Liver (tissue), 9 donors: ENCODE data around the gene MALAT1. TPM values are rescaled to one million over a fixed set of nuclear protein-coding genes. Genes with fewer than 3 reads are reported as not detected.

Source experiments
- DNase-seq: peaks from one replicate; pipeline ENCODE4 v3.0.0-alpha.2; 2017; ENCODE audit warnings: low spot score
- H3K27ac ChIP-seq, 2 donors: one replicate each; pipeline ENCODE4 v1.7.0; 2013; ENCODE audit warnings: inconsistent platforms in 2 of 2, low read length in 2 of 2, control low read depth in 1 of 2, low read depth in 1 of 2, mild to moderate bottlenecking in 1 of 2
- H3K27me3 ChIP-seq, 4 donors: one replicate each; pipeline versions ENCODE4 v1.6.1 to v1.7.0; 2013; ENCODE audit warnings: low read length in 3 of 4, inconsistent platforms in 1 of 4, mild to moderate bottlenecking in 1 of 4, moderate library complexity in 1 of 4; ENCODE audit not compliant: control insufficient read depth in 4 of 4, insufficient read depth in 4 of 4
- H3K36me3 ChIP-seq, 4 donors: one replicate each; pipeline versions ENCODE4 v1.6.1 to v1.7.0; 2013; ENCODE audit warnings: low read length in 3 of 4, mild to moderate bottlenecking in 3 of 4, low read depth in 1 of 4, moderate library complexity in 1 of 4; ENCODE audit not compliant: control insufficient read depth in 4 of 4, insufficient read depth in 3 of 4
- H3K4me1 ChIP-seq, 4 donors: one replicate each; pipeline versions ENCODE4 v1.6.1 to v1.7.0; 2013; ENCODE audit warnings: low read length in 3 of 4, mild to moderate bottlenecking in 3 of 4, moderate library complexity in 1 of 4; ENCODE audit not compliant: control insufficient read depth in 4 of 4, insufficient read depth in 4 of 4
- H3K4me3 ChIP-seq, 3 donors: one replicate each; pipeline versions ENCODE4 v1.6.1 to v1.7.0; 2013; ENCODE audit warnings: low read length in 3 of 3, control low read depth in 1 of 3, low read depth in 1 of 3, mild to moderate bottlenecking in 1 of 3
- H3K9ac ChIP-seq, 2 donors: one replicate each; pipeline ENCODE4 v1.7.0; 2013; ENCODE audit warnings: low read length in 2 of 2, mild to moderate bottlenecking in 2 of 2, moderate library complexity in 2 of 2, control low read depth in 1 of 2, low read depth in 1 of 2
- H3K9me3 ChIP-seq, 4 donors: one replicate each; pipeline versions ENCODE4 v1.6.1 to v1.7.0; 2013; ENCODE audit warnings: low read length in 3 of 4; ENCODE audit not compliant: control insufficient read depth in 4 of 4
- EGR1 ChIP-seq, 2 donors: IDR thresholded peaks; 2 replicates each; pipeline ENCODE4 v1.6.1; 2016 to 2018; ENCODE audit warnings: antibody characterized with exemption in 2 of 2, low read depth in 2 of 2
- FOXA1 ChIP-seq: IDR thresholded peaks from 2 replicates; pipeline ENCODE4 v1.6.1; 2016; ENCODE audit warnings: antibody characterized with exemption
- GABPA ChIP-seq, 2 donors: IDR thresholded peaks in 1 of 2; conservative IDR thresholded peaks in 1 of 2; 2 replicates each; pipeline ENCODE4 v1.6.1; 2016; ENCODE audit warnings: antibody characterized with exemption in 2 of 2, mild to moderate bottlenecking in 1 of 2, moderate library complexity in 1 of 2
- HNF4A ChIP-seq, 2 donors: conservative IDR thresholded peaks; 2 replicates each; pipeline ENCODE4 v1.6.1; 2016; ENCODE audit warnings: antibody characterized with exemption in 2 of 2, mild to moderate bottlenecking in 2 of 2
- HNF4G ChIP-seq: IDR thresholded peaks from 2 replicates; pipeline ENCODE4 v1.6.1; 2016; ENCODE audit warnings: antibody characterized with exemption
- JUND ChIP-seq, 2 donors: IDR thresholded peaks; 2 replicates each; pipeline ENCODE4 v1.6.1; 2016; ENCODE audit warnings: antibody characterized with exemption in 2 of 2
- NR2F2 ChIP-seq: IDR thresholded peaks from 2 replicates; pipeline ENCODE4 v1.6.1; 2016; ENCODE audit warnings: antibody characterized with exemption
- RAD21 ChIP-seq, 2 donors: IDR thresholded peaks; 2 replicates each; pipeline ENCODE4 v1.6.1; 2016; ENCODE audit warnings: antibody characterized with exemption in 2 of 2, mild to moderate bottlenecking in 2 of 2
- SP1 ChIP-seq: IDR thresholded peaks from 2 replicates; pipeline ENCODE4 v1.6.1; 2018; ENCODE audit warnings: antibody characterized with exemption, mild to moderate bottlenecking
- TAF1 ChIP-seq: conservative IDR thresholded peaks from 2 replicates; pipeline ENCODE4 v1.6.1; 2016; ENCODE audit warnings: antibody characterized with exemption, mild to moderate bottlenecking
- YY1 ChIP-seq: IDR thresholded peaks from 2 replicates; pipeline ENCODE4 v1.6.1; 2016; ENCODE audit warnings: antibody characterized with exemption, mild to moderate bottlenecking
- WGBS: extraction: QIAGEN DNeasy Blood & Tissue Kit; methylation state at CpG from one replicate; pipeline ENCODE4 v1.1.7; 2013; 5-methylcytosine and 5-hydroxymethylcytosine counted together
- polyA plus RNA-seq, 2 donors: library from polyadenylated mRNA; stranded (reverse) in 1 of 2; unstranded in 1 of 2; fragments of 200-250 nt in 1 of 2; fragments of >200 nt in 1 of 2; fragmentation: Nextera tagmentation in 1 of 2; extraction: Ambion mirVana in 1 of 2; gene quantifications; one replicate each; pipeline versions ENCODE4 v1.2.1 to v1.2.3, GENCODE V29; 2013 to 2015
- total RNA-seq, 2 donors: library from RNA; depleted of rRNA; stranded (reverse); fragments of >200 nt; gene quantifications; one replicate each; pipeline ENCODE4 v1.2.3, GENCODE V29; 2014
- TF ChIP-seq, protein P1 (sequence below): IDR thresholded peaks from 2 replicates; pipeline ENCODE4 v1.6.1; 2016; ENCODE audit warnings: antibody characterized with exemption
- TF ChIP-seq, protein P2 (sequence below): IDR thresholded peaks from 2 replicates; pipeline ENCODE4 v1.6.1; 2016; ENCODE audit warnings: antibody characterized with exemption, mild to moderate bottlenecking
- TF ChIP-seq, protein P3 (sequence below): IDR thresholded peaks from 2 replicates; pipeline ENCODE4 v1.6.1; 2016; ENCODE audit warnings: antibody characterized with exemption
- TF ChIP-seq, protein P4 (sequence below): IDR thresholded peaks from 2 replicates; pipeline ENCODE4 v1.6.1; 2016; ENCODE audit warnings: antibody characterized with exemption
- TF ChIP-seq, protein P5 (sequence below): fragments of 150-350 bp; IDR thresholded peaks from 2 replicates; pipeline ENCODE4 v1.5.1; 2017; ENCODE audit warnings: improper control_type of control experiment, low read depth, low read length; ENCODE audit not compliant: missing input control
- donor health status: healthy.
- donor health status: healthy.
- donor health status: healthy.
- donor health status: healthy.
- donor health status: healthy.

Gene MALAT1
- total and polyA plus RNA-seq, 4 donors = 11.9 to 8,306 (median 3,778) TPM

DNA sequence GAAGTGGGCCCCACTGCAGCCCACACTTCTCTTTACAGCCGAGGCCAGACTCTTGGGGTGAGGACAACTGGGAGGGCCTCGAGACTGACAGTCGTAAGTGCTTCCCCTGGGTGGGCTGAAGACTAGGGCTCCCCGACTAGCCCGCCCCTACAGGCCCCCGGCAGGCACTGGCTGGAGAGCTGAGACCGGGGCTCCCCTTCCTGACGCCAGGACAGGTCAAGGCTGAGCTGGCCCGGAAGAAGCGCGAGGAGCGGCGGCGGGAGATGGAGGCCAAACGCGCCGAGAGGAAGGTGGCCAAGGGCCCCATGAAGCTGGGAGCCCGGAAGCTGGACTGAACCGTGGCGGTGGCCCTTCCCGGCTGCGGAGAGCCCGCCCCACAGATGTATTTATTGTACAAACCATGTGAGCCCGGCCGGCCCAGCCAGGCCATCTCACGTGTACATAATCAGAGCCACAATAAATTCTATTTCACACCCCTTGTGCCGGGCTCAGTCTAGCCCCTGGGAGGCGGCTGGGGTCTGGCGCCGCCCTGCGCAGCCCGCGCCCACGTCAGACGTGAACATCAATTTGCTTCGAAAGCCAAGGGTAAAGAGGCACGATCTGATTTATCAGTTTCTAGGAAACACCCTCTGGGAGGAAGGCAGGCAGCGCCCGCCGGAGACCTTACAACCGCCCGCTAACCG lies 39.5 kb downstream of the MALAT1 start:
- H3K27ac ChIP-seq = no peak overlapping the region
- DNase-seq = no peak
- peaks cover 7 to 24% (median 17%) of the 10 kb centered on the region in 4 donors for H3K4me1 ChIP-seq
- 87% methylated on average over 43 of the region's 43 CpGs for WGBS
- no peaks in the 10 kb centered on the region for H3K27me3 ChIP-seq
- H3K4me3 ChIP-seq = no peak overlapping the region
- peaks cover 3 to 28% (median 16%) of the 10 kb centered on the region in 4 donors for H3K36me3 ChIP-seq
- H3K9ac ChIP-seq = no peak overlapping the region
- TF ChIP-seq, protein P1, sequence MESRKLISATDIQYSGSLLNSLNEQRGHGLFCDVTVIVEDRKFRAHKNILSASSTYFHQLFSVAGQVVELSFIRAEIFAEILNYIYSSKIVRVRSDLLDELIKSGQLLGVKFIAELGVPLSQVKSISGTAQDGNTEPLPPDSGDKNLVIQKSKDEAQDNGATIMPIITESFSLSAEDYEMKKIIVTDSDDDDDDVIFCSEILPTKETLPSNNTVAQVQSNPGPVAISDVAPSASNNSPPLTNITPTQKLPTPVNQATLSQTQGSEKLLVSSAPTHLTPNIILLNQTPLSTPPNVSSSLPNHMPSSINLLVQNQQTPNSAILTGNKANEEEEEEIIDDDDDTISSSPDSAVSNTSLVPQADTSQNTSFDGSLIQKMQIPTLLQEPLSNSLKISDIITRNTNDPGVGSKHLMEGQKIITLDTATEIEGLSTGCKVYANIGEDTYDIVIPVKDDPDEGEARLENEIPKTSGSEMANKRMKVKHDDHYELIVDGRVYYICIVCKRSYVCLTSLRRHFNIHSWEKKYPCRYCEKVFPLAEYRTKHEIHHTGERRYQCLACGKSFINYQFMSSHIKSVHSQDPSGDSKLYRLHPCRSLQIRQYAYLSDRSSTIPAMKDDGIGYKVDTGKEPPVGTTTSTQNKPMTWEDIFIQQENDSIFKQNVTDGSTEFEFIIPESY = no peak
- no peak for TF ChIP-seq FOXA1
- H3K9me3 ChIP-seq = no peaks in the 10 kb centered on the region

DNA sequence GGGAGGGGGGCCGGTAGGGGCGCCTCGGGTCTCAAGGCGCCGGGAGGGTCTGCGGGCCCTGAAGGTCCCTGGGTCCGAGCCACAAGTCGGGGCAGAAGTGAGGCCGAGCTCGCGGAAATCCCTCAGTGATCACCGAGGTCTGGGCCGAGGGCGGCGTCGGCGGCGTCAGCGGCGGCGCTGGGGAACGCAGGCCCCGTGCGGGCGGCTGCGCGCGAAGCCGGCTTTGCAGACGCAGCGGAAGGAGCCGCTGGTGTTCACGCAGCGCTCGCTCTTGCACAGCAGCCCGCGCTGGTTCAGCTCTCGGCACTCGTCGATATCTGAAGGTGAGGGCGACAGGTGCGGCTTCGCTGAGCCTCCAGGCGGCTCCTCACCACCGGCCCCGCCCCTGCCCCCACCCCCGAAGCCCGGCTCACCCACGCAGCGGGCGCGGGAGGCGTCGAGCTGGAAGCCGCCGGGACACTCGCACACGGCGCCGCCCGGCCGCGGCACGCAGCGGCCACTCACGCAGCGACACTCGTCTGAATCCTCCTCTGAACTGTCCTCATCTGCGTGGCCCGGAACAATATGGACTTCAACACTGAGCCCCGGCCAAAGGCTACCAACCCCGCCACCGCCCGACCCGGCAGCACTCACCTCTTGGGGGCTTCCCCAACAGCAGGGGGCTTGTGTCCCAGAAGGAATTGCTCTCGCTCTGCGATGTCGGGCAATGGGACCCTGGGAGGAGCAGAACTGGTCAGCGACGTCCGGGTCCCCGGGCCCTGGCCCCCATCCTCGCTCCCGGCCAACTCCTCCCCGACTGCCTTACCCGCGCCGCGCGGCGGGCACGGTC lies 40.3 kb downstream of the MALAT1 start:
- Histone ChIP-seq H3K4me3 (peak overlapping the region in 1 of 3 donors; percentile 51), H3K36me3 (peaks cover 3 to 25% (median 16%) of the 10 kb centered on the region in 4 donors), H3K4me1 (peaks cover 7 to 24% (median 17%) of the 10 kb centered on the region in 4 donors), H3K9me3 (no peaks in the 10 kb centered on the region), H3K9ac (no peak overlapping the region), H3K27me3 (no peaks in the 10 kb centered on the region), H3K27ac (peak overlapping the region in 1 of 2 donors; percentile 84)
- TF ChIP-seq HNF4G = no peak
- no peak for TF ChIP-seq SP1
- TF ChIP-seq, protein P1 = no peak
- TF ChIP-seq JUND (IDR thresholded peaks at IDR 0.05) = no peak
- TF ChIP-seq, protein P2, sequence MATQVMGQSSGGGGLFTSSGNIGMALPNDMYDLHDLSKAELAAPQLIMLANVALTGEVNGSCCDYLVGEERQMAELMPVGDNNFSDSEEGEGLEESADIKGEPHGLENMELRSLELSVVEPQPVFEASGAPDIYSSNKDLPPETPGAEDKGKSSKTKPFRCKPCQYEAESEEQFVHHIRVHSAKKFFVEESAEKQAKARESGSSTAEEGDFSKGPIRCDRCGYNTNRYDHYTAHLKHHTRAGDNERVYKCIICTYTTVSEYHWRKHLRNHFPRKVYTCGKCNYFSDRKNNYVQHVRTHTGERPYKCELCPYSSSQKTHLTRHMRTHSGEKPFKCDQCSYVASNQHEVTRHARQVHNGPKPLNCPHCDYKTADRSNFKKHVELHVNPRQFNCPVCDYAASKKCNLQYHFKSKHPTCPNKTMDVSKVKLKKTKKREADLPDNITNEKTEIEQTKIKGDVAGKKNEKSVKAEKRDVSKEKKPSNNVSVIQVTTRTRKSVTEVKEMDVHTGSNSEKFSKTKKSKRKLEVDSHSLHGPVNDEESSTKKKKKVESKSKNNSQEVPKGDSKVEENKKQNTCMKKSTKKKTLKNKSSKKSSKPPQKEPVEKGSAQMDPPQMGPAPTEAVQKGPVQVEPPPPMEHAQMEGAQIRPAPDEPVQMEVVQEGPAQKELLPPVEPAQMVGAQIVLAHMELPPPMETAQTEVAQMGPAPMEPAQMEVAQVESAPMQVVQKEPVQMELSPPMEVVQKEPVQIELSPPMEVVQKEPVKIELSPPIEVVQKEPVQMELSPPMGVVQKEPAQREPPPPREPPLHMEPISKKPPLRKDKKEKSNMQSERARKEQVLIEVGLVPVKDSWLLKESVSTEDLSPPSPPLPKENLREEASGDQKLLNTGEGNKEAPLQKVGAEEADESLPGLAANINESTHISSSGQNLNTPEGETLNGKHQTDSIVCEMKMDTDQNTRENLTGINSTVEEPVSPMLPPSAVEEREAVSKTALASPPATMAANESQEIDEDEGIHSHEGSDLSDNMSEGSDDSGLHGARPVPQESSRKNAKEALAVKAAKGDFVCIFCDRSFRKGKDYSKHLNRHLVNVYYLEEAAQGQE = no peak
- no peak for TF ChIP-seq EGR1 (IDR thresholded peaks at IDR 0.05; ENCODE audit: low read depth in 2 of 2)
- TF ChIP-seq HNF4A (conservative IDR thresholded peaks at IDR 0.05) = no peak
- TF ChIP-seq YY1 = no peak
- TF ChIP-seq, protein P3, sequence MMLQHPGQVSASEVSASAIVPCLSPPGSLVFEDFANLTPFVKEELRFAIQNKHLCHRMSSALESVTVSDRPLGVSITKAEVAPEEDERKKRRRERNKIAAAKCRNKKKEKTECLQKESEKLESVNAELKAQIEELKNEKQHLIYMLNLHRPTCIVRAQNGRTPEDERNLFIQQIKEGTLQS = no peak
- TF ChIP-seq, protein P4, sequence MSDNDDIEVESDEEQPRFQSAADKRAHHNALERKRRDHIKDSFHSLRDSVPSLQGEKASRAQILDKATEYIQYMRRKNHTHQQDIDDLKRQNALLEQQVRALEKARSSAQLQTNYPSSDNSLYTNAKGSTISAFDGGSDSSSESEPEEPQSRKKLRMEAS = no peak
- TF ChIP-seq FOXA1 = no peak
- TF ChIP-seq TAF1 = no peak
- TF ChIP-seq GABPA (IDR thresholded peaks at IDR 0.05 in 1 of 2, conservative IDR thresholded peaks at IDR 0.05 in 1 of 2) = no peak
- TF ChIP-seq, protein P5, sequence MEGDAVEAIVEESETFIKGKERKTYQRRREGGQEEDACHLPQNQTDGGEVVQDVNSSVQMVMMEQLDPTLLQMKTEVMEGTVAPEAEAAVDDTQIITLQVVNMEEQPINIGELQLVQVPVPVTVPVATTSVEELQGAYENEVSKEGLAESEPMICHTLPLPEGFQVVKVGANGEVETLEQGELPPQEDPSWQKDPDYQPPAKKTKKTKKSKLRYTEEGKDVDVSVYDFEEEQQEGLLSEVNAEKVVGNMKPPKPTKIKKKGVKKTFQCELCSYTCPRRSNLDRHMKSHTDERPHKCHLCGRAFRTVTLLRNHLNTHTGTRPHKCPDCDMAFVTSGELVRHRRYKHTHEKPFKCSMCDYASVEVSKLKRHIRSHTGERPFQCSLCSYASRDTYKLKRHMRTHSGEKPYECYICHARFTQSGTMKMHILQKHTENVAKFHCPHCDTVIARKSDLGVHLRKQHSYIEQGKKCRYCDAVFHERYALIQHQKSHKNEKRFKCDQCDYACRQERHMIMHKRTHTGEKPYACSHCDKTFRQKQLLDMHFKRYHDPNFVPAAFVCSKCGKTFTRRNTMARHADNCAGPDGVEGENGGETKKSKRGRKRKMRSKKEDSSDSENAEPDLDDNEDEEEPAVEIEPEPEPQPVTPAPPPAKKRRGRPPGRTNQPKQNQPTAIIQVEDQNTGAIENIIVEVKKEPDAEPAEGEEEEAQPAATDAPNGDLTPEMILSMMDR = no peak
- no peak for TF ChIP-seq NR2F2
- TF ChIP-seq RAD21 (IDR thresholded peaks at IDR 0.05) = no peak
- no peak for DNase-seq
- WGBS = 87% methylated on average over 92 of the region's 92 CpGs
